GM19035 (cell line): ENCODE results near the gene FAM3B.
"Not testable (repeated sequence)": the region's sequence is repeated elsewhere in the genome, so short reads cannot be mapped to it uniquely, and the experiment has no call there.

ENCODE experiments used
- ATAC-seq: cut with Tn5 transposase; IDR thresholded peaks from one replicate; pipeline ENCODE4 v1.9.1; 2021; ENCODE audit not compliant: unreplicated experiment

FAM3B gene

GRCh38 chr21:41316200-41317062, at the start of gene FAM3B:
Gene FAM3B (plus strand): TSS chr21:41316801. CDS start chr21:41316880, 79 bp downstream.
- ATAC-seq: no peak

- no peak for ATAC-seq
Measured at GRCh38 chr21:41267346-41267745, 49.3 kb upstream of the FAM3B start.

- no peak for ATAC-seq
Measured at GRCh38 chr21:41269535-41269934, 47.1 kb upstream of the FAM3B start.

- ATAC-seq: no peak
Measured at GRCh38 chr21:41277196-41277595, 39.4 kb upstream of the FAM3B start.

- no peak for ATAC-seq
Measured at GRCh38 chr21:41277846-41278245, 38.8 kb upstream of the FAM3B start.

- no peak for ATAC-seq
Measured at GRCh38 chr21:41280115-41280919, 36.3 kb upstream of the FAM3B start.

GRCh38 chr21:41282412-41282811, 34.2 kb upstream of the FAM3B start:
- no peak for ATAC-seq

GRCh38 chr21:41283211-41283818, 33.3 kb upstream of the FAM3B start:
- ATAC-seq: no peak

- no peak for ATAC-seq
Measured at GRCh38 chr21:41289431-41289830, 27.2 kb upstream of the FAM3B start.

GRCh38 chr21:41290106-41290799, 26.3 kb upstream of the FAM3B start:
- no peak for ATAC-seq

- ATAC-seq: no peak
Measured at GRCh38 chr21:41294548-41295231, 21.9 kb upstream of the FAM3B start.

GRCh38 chr21:41295721-41296254, 20.8 kb upstream of the FAM3B start:
- no peak for ATAC-seq

- ATAC-seq: no peak
Measured at GRCh38 chr21:41302976-41303375, 13.6 kb upstream of the FAM3B start.

- no peak for ATAC-seq
Measured at GRCh38 chr21:41304068-41304720, 12.4 kb upstream of the FAM3B start.

- no peak for ATAC-seq
Measured at GRCh38 chr21:41307219-41307618, 9.4 kb upstream of the FAM3B start.

GRCh38 chr21:41313285-41314164, 3.1 kb upstream of the FAM3B start:
- not testable (repeated sequence) for ATAC-seq

- no peak for ATAC-seq
Measured at GRCh38 chr21:41315726-41316125, 875 bp upstream of the FAM3B start.

GRCh38 chr21:41317063-41317392, 427 bp downstream of the FAM3B start:
- no peak for ATAC-seq

- ATAC-seq: no peak
Measured at GRCh38 chr21:41317458-41317857, 857 bp downstream of the FAM3B start.
